Ectodermal cell (in vitro differentiated cells): ENCODE data around the gene LRMDA.

Source experiments
- H3K27ac ChIP-seq: 2 replicates; pipeline ENCODE4 v1.7.0; 2013; ENCODE audit warnings: mild to moderate bottlenecking, low read depth, low read length; ENCODE audit not compliant: insufficient read depth, poor library complexity, severe bottlenecking
- H3K27me3 ChIP-seq: 2 replicates; pipeline ENCODE4 v1.7.0; 2013; ENCODE audit warnings: mild to moderate bottlenecking, low read length; ENCODE audit not compliant: insufficient read depth, control insufficient read depth, poor library complexity, severe bottlenecking
- H3K36me3 ChIP-seq: one replicate; pipeline ENCODE4 v1.7.0; 2013; ENCODE audit warnings: low read length; ENCODE audit not compliant: control insufficient read depth, insufficient read depth
- H3K4me1 ChIP-seq: one replicate; pipeline ENCODE4 v1.7.0; 2013; ENCODE audit warnings: low read length; ENCODE audit not compliant: control insufficient read depth, insufficient read depth
- H3K4me3 ChIP-seq: 2 replicates; pipeline ENCODE4 v1.7.0; 2013; ENCODE audit warnings: low read depth, low read length, control low read depth; ENCODE audit not compliant: insufficient read depth
- H3K9me3 ChIP-seq: 2 replicates; pipeline ENCODE4 v1.7.0; 2013; ENCODE audit warnings: mild to moderate bottlenecking, low read length, moderate library complexity; ENCODE audit not compliant: control insufficient read depth
- WGBS, 2 experiments: methylation state at CpG; one replicate each; pipeline ENCODE4 v1.1.7; 2013; ENCODE audit warnings: missing lambda C conversion rate in 2 of 2; 5-methylcytosine and 5-hydroxymethylcytosine counted together

Gene LRMDA

GRCh38 chr10:75654772-75655171 is 223.3 kb downstream of the LRMDA start:
- Histone ChIP-seq H3K27me3 (no peaks in the 10 kb centered on the region), H3K36me3 (no peaks in the 10 kb centered on the region), H3K4me1 (peaks cover 3% of the 10 kb centered on the region), H3K9me3 (no peaks in the 10 kb centered on the region), H3K27ac (no peak overlapping the region), H3K4me3 (no peak overlapping the region)
- 97 to 100% methylated on average over 2 to 6 of the region's 6 CpGs for WGBS, 2 experiments

- Histone ChIP-seq H3K27ac (no peak overlapping the region), H3K27me3 (no peaks in the 10 kb centered on the region), H3K4me1 (peaks cover 2% of the 10 kb centered on the region), H3K36me3 (no peaks in the 10 kb centered on the region), H3K9me3 (no peaks in the 10 kb centered on the region), H3K4me3 (no peak overlapping the region)
- WGBS, 2 experiments: 76 to 86% methylated on average over 3 of the region's 3 CpGs
Measured at GRCh38 chr10:75655791-75656451, 224.5 kb downstream of the LRMDA start.

- no peaks in the 10 kb centered on the region for H3K27me3 ChIP-seq
Measured at GRCh38 chr10:75657351-75657750, 225.9 kb downstream of the LRMDA start.

GRCh38 chr10:75658036-75658435 is 226.6 kb downstream of the LRMDA start:
- H3K9me3 ChIP-seq: no peaks in the 10 kb centered on the region
- 97 to 98% methylated on average over 4 of the region's 4 CpGs for WGBS, 2 experiments
- no peaks in the 10 kb centered on the region for H3K36me3 ChIP-seq
- no peaks in the 10 kb centered on the region for H3K27me3 ChIP-seq
- H3K4me1 ChIP-seq: peaks cover 2% of the 10 kb centered on the region
- no peak overlapping the region for H3K4me3 ChIP-seq
- no peak overlapping the region for H3K27ac ChIP-seq

More at GRCh38 chr10:75657351-75657750, 225.9 kb downstream of the LRMDA start:
- H3K27ac ChIP-seq: no peak overlapping the region
- H3K4me3 ChIP-seq: no peak overlapping the region
- 93 to 97% methylated on average over 2 of the region's 2 CpGs for WGBS, 2 experiments
- no peaks in the 10 kb centered on the region for H3K9me3 ChIP-seq
- no peaks in the 10 kb centered on the region for H3K36me3 ChIP-seq
- H3K4me1 ChIP-seq: peaks cover 2% of the 10 kb centered on the region

DNA sequence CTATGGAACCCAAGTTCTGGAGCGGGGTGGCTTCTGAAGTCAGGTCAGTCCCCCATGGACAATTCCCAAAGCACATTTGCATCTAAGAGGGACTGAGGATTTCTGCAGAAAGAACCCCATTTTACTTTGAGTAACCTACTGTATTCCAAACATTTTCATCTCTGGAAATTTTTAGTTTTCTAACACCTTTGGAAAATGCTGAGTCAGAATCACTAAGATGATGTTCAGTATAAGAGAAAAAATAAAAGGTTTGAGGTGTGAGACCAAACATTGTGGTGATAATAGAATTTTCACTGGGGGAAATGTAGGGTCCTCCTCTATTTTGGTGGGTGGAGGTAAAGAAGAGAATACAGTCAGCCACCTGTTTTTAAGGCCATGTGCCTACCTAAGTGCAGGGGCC is 227.1 kb downstream of the LRMDA start:
- WGBS, 2 experiments: 91 to 100% methylated on average over 1 of the region's 1 CpG
- H3K9me3 ChIP-seq: no peaks in the 10 kb centered on the region

GRCh38 chr10:75658915-75659314 is 227.5 kb downstream of the LRMDA start:
- H3K27ac ChIP-seq: no peak overlapping the region
- H3K27me3 ChIP-seq: no peaks in the 10 kb centered on the region
- no peak overlapping the region for H3K4me3 ChIP-seq
- H3K4me1 ChIP-seq: peaks cover 2% of the 10 kb centered on the region
- no peaks in the 10 kb centered on the region for H3K36me3 ChIP-seq
- no peaks in the 10 kb centered on the region for H3K9me3 ChIP-seq
- WGBS, 2 experiments: 93% methylated on average over 6 of the region's 6 CpGs

More for the DNA sequence above, 227.1 kb downstream of the LRMDA start:
- H3K36me3 ChIP-seq: no peaks in the 10 kb centered on the region
- H3K4me1 ChIP-seq: peaks cover 2% of the 10 kb centered on the region
- no peak overlapping the region for H3K27ac ChIP-seq
- no peaks in the 10 kb centered on the region for H3K27me3 ChIP-seq
- no peak overlapping the region for H3K4me3 ChIP-seq

GRCh38 chr10:75660823-75661222 is 229.4 kb downstream of the LRMDA start:
- H3K4me3 ChIP-seq: no peak overlapping the region
- H3K4me1 ChIP-seq: peaks cover 2% of the 10 kb centered on the region
- WGBS, 2 experiments: 85 to 90% methylated on average over 7 of the region's 7 CpGs
- no peaks in the 10 kb centered on the region for H3K9me3 ChIP-seq
- H3K27me3 ChIP-seq: no peaks in the 10 kb centered on the region
- no peak overlapping the region for H3K27ac ChIP-seq
- H3K36me3 ChIP-seq: no peaks in the 10 kb centered on the region

GRCh38 chr10:75662715-75663114 is 231.3 kb downstream of the LRMDA start:
- Histone ChIP-seq H3K27ac (no peak overlapping the region), H3K9me3 (no peaks in the 10 kb centered on the region), H3K4me3 (no peak overlapping the region), H3K27me3 (no peaks in the 10 kb centered on the region), H3K36me3 (no peaks in the 10 kb centered on the region), H3K4me1 (peaks cover 2% of the 10 kb centered on the region)
- WGBS, 2 experiments: 91 to 94% methylated on average over 3 of the region's 3 CpGs

DNA sequence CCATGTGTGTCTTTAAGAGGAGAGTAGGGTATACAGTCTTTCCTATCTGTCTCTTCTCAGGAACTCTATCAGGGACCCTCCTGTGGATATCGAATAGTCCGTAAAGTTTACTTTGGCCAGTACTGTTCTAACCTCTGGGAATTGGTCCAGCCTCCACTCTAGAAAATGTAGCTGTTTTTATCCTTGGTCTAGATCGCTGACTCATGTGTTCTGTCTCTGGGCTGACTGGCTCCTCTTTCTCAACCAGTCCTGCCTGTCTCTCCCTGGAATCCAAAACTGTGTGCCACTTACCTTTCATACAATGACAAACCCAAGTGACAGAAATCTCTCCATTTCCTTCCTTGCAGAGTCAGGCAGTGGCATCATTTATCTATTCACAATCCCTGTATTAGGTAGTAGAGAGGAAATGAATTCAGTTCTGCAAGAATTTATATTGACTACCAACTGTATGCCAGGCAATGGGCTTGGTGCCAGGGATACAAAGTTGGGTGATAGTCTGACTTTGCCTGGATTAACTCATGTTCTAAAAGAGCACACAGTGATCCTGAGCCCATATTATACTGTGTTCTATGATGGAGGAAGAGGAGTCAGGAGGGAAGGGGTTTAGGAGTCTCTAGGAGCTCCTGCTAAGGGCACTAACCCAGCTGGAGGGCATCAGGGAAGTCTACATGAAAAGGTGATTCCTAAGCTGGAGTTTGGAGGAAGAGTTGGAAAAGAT is 232.7 kb downstream of the LRMDA start:
- H3K4me1 ChIP-seq: peaks cover 2% of the 10 kb centered on the region
- H3K27ac ChIP-seq: no peak overlapping the region
- H3K9me3 ChIP-seq: no peaks in the 10 kb centered on the region
- 90 to 94% methylated on average over 3 of the region's 3 CpGs for WGBS, 2 experiments
- no peaks in the 10 kb centered on the region for H3K36me3 ChIP-seq
- H3K27me3 ChIP-seq: no peaks in the 10 kb centered on the region
- H3K4me3 ChIP-seq: no peak overlapping the region

- Histone ChIP-seq H3K4me3 (no peak overlapping the region), H3K36me3 (no peaks in the 10 kb centered on the region), H3K27ac (no peak overlapping the region), H3K9me3 (no peaks in the 10 kb centered on the region), H3K4me1 (peaks cover 2% of the 10 kb centered on the region), H3K27me3 (no peaks in the 10 kb centered on the region)
- 84 to 90% methylated on average over 3 of the region's 3 CpGs for WGBS, 2 experiments
Measured at GRCh38 chr10:75664968-75665367, 233.5 kb downstream of the LRMDA start.
